ENCODE data around the gene OR9I1. TPM values are rescaled to one million over a fixed set of nuclear protein-coding genes. Genes with fewer than 3 reads are reported as not detected.

OR9I1 gene
- total RNA-seq (ENCODE audit: low replicate concordance) = 0.41 TPM in 1 of 2 replicates, not detected in the other

- no peak for TF ChIP-seq CTCF (IDR thresholded peaks at IDR 0.05; ENCODE audit: insufficient read depth, low read length)
- no peak for DNase-seq (ENCODE audit: low read depth)
Observed at GRCh38 chr11:58125469-58125868, at the start of gene OR9I1. Gene OR9I1, minus strand, starts transcription at chr11:58125530. Its CDS starts 6,086 bp downstream, at chr11:58119444.

GRCh38 chr11:58165504-58166106, 40.3 kb upstream of the OR9I1 start:
- no peak overlapping the region for H3K4me3 ChIP-seq (ENCODE audit: low read depth, low read length)
- no peak for TF ChIP-seq CTCF (IDR thresholded peaks at IDR 0.05; ENCODE audit: insufficient read depth, low read length)
- DNase-seq (ENCODE audit: low read depth) = no peak

More at GRCh38 chr11:58125469-58125868, at the start of gene OR9I1:
- no peak within 1 kb of the TSS for H3K4me3 ChIP-seq (ENCODE audit: low read depth, low read length)

- DNase-seq (ENCODE audit: low read depth) = no peak
- no peak overlapping the region for H3K4me3 ChIP-seq (ENCODE audit: low read depth, low read length)
- no peak for TF ChIP-seq CTCF (IDR thresholded peaks at IDR 0.05; ENCODE audit: insufficient read depth, low read length)
Observed at GRCh38 chr11:58164990-58165389, 39.7 kb upstream of the OR9I1 start.

GRCh38 chr11:58164389-58164788, 39.1 kb upstream of the OR9I1 start:
- no peak for TF ChIP-seq CTCF (IDR thresholded peaks at IDR 0.05; ENCODE audit: insufficient read depth, low read length)
- DNase-seq (ENCODE audit: low read depth) = no peak
- H3K4me3 ChIP-seq (ENCODE audit: low read depth, low read length) = no peak overlapping the region

GRCh38 chr11:58152781-58153180, 27.5 kb upstream of the OR9I1 start:
- no peak overlapping the region for H3K4me3 ChIP-seq (ENCODE audit: low read depth, low read length)
- TF ChIP-seq CTCF (IDR thresholded peaks at IDR 0.05; ENCODE audit: insufficient read depth, low read length) = no peak
- DNase-seq (ENCODE audit: low read depth) = no peak

GRCh38 chr11:58142761-58143160, 17.4 kb upstream of the OR9I1 start:
- no peak overlapping the region for H3K4me3 ChIP-seq (ENCODE audit: low read depth, low read length)
- DNase-seq (ENCODE audit: low read depth) = no peak
- TF ChIP-seq CTCF (IDR thresholded peaks at IDR 0.05; ENCODE audit: insufficient read depth, low read length) = no peak

- no peak for TF ChIP-seq CTCF (IDR thresholded peaks at IDR 0.05; ENCODE audit: insufficient read depth, low read length)
- DNase-seq (ENCODE audit: low read depth) = no peak
- no peak overlapping the region for H3K4me3 ChIP-seq (ENCODE audit: low read depth, low read length)
Observed at GRCh38 chr11:58135171-58135570, 9.8 kb upstream of the OR9I1 start.

Data from fibroblast of the aortic adventitia (primary cell).